ENCODE results near the gene COL6A3.

The COL6A3 gene

DNA sequence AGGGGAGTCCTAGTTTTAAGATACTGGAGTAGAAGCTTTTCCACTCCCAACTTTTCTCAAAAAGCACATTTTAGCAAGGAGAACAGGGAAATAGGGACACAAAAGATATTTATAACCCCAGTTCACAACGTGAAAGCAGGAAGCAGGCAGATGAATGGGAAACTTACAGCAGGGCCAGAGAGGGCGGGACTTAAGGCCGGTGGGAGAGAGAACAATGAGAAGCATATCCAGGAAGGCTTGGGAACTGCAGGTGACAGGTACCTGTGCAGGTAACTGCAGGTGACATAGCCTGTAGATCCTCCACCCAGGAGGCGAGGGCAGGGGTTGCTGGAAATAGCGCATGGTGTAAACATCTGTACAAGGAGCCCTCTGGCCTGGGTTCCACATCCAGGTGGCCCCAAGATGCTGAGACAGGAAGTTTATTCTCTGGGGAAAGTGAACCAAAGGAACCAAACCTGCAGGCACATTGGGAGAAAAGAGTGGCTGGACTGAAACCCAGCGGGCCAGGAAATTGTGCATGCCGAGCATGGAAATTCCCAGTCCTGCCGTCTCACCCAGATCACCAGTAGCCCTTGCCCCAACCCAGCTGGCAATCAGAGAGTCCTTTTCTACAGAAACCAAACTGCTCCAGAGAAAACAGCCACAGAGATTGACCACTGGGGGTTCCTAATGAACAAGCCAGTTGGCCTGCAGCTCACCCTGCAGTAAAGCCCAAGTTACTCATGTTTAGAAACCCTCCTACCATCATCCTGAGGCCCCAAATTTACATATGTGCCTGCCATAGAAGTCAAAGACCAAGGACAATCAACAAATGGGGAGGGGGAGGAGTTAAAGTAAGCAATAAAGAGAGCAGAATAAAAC is 24.3 kb upstream of the COL6A3 start:
- DNase-seq, result no peak

DNA sequence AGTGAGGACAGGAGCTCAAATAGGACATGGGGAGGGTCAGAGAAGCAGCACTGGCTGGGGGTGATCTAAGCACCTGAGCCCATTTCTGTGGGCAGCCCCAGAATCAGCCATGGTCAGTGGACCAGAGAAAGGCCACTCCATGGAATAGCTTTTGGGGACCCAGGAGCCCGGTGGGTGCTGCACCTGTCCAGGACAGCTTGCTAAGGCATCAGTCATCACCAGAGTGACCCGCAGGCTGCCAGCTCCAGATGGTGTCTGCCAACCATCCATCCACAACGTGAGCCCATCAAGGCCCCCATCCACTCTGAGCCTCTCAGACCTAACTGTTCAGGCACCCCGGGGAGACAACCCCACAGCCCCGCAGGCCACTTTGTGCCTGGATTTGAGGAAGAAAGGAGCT is 23.6 kb upstream of the COL6A3 start:
- no peak for DNase-seq

DNA sequence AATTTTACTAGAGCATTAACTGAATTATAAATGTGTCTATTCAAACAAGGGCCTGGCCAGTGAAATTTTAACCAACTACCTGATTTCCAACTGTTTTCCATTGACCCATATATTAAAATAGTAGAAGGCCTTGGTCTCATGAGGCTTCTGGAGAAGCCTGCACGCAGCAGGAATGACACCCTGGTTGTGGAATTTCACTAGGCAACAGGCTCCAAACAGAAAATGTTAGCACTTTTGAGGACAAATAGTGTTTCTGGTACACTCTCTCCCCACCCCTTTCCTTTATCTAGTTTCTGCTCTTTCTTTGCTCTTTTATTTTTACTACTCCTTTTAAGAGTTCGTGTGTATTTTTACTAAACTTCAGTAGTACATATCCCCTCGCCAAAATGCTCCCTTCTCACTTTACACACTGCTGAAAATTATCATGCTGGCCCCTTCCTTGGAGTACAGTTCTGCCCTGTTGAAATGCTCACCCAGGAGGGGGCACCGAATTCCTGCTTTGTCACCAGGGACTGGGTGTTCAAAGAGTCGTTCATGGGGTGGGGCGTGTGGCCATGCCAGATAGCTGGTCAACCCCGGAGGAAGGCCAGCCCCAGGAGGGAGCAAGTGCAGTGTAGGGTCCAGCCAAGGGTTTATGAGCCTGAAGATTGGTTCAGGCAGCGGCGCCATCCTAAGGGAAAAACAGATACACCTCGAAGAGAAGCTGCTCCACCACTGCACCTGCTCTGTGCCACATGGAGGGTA is 22.1 kb upstream of the COL6A3 start:
- no peak for DNase-seq

DNA sequence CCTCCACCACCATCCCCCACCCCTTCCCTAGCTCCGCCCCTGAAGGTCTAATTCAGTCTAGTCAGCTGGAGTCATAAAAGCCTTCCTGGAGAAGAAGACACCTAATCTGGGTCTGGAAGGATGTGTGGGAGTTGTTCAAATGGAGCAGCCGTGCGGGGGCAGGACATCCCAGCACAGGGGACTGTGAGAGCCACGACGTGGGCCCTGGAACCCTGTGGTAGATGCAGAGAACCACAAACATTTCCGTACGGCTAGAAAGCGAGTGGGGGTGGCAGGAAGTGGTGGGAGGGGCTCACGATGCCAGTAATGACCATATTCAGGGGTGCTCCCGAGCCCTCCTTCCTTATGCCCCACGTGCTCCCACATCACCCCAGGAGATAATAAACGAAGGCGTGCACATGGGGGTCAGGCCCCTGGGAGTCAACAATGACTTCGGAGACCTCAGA is 20.9 kb upstream of the COL6A3 start:
- DNase-seq, result no peak

DNA sequence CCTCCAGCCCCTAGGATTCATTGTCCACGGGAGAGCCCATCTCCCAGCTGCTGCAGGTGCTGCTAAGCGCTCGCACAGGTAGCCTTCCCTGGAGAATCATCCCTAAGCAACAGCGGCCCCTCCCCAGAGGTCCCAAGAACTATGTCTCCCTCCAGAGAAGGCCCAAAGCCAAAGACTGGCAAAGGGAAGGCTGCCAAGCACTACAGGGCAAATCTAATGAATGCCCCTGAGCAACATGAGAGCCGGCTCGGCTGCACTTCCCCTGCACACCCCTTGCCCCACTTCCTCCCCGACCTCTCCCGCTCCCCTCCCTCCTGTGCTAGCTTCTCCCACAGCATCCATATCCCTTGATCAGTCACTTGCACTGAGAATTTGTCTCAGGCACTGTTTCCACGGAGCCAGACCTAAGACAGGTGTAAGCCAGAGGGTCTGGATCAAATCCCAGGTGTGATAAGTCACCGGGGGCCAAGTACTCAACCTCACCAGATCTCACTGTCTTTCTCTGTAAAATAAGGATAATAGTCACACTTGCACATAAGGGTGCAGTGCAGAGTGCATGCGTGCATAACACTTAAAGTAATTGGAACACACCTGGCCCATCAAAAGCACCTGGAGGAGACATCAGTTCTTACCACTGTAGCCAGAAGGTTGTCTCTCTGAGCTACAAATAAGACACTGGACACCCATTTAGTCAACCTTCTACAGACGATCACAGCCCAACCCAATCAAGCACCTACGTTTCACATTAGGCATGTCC is 20.1 kb upstream of the COL6A3 start:
- no peak for DNase-seq

DNA sequence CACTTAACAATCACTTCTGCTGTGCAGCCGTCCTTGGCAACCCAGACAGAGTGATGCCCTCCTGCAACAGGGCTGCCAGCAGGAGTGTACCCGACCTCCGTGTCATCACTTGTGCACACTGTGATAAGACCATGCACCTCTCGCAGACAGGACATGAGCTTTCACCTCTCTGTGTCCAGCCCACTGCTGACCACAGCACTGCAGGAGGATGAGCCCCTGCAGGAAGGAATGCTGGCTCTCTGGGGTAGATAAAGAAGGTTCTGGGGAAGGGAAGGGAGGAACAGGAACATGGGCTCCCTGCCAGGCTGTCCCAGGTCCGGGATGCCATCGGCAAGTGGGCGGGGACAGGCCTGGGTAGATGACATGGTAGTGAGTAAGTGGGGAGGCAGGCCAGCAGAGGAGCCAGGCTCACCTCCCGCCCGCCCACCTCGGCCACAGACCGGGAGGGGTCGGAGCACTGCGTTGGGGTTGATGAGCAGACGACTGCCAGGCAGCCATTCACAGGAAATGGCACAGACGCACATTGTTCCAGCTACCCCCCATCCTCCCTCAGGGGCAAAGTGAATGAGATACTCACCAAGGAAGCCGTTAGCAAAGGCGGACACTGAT is 18.6 kb upstream of the COL6A3 start:
- DNase-seq, result no peak

DNA sequence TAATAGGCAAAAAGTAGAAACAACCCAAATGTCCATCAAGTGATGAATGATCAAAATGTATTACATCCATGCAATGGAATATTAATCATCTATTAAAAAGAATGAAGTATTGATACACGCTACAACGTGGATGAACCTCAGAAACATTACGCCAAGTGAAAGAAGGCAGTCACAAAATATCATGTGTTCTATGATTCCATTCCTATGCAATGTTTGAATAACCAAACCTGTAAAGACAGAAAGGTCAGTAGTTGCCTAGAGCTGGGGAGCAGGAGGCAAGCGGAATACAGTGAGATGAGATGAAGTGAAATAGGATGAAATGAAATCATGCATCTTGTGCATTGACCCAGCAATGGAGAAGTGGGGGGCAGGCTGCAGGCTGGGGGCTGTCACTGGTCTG is 17.9 kb upstream of the COL6A3 start:
- DNase-seq, result no peak

DNA sequence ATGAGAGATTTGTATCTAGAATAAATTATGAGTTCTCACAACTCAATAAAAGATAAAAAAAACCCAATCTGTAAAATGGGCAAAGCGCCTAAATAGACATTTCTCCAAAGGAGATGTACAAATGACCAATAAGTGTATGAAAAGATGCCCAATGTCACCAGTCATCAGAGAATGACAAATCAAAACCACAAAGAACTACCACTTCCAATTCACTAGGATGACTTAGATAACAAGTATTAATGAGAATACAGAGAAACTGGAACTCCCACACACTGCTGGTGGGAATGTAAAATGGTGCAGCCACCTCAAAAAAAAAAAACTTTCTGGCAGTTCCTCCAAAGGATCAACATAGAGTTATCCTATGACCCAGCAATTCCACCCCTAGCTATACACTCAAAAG is 17.4 kb upstream of the COL6A3 start:
- DNase-seq, result no peak

DNA sequence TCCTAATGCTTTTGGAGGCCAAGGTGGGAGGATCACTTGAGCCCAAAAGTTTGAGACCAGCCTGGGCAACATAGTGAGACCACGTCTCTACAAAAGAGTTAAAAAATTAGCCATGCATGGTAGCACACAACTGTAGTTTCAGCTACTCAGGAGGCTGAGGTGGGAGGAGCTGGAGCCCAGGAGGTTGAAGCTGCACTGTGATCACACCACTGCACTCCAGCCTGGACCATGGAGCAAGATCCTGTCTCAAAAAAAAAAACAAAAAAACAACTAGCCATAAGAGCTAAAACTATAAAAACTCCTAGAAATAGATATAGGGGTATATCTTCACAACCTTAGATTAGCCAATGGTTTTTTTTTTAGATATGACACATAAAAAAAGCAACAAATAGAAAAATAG is 16.9 kb upstream of the COL6A3 start:
- no peak for DNase-seq

DNA sequence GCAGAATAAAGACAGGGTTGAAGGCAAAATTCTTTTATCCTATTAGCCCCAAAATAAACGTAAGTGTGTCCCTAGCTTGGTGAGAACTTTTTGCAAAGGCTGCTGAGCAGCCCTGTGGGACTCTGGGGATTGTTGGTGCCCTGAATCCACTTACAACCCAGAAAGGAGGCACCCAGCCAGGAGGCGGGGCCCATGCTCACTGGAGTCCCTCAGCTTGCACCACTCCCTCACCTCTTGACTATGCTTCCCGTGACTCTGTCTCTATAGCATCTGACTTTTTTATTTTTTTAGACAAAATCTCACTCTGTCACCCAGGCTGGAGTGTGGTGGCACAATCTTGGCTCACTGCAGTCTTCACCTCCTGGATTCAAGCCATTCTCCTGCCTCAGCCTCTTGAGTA is 15.8 kb upstream of the COL6A3 start:
- DNase-seq, result no peak

DNA sequence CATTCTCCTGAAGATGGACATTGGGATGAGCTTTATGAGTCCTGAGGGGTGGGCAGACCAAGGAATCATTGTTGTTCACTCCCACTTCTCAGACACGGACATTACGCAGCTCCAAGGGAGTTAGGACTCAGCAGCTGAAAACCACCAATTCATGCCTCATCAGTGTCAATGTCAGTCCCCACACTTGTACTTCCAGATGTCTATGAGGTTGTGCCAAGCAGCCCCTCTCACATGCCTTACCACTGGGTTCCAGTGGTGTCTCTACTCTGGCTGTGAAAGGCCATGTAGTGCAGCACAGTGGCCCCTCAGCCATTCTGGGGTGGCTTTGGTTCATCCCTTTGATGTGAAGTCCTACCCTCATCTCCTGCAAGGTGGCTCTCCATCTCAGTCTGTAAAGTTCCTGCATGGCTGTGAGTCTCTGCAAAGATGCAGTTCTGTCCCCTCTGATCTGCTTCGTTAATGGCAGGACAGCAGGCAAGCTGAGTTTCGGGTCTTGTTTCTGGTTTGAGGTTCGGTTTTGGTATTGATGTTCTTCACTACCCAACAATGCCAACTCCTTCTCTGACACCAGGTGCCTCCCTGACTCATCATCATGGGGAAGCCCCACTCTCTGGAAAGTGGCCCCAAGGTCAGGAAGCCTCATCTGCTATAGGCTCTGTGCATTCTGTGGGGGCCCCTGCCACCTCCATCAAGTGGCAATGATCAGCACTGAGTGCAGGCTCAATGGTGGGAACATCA is 14.0 kb upstream of the COL6A3 start:
- DNase-seq, result no peak

DNA sequence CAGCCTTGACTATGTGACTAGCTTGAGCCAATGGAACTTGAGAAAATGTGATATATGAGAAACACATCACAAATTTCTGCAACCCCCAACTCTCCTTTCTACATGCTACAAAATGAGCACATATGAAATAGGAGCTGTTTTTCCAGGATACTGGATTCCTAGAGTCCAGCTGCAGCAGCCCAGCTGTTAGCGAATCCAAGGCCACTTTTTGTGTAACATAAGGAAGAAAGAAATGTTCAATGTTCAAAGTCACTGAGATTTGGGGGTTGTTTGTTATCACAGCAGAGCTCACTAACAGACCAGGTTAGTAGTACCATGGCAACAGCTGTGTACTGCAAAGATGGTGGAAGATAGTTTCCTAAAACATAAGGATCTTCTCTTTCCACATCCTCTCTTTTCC is 12.6 kb upstream of the COL6A3 start:
- DNase-seq, result no peak

DNA sequence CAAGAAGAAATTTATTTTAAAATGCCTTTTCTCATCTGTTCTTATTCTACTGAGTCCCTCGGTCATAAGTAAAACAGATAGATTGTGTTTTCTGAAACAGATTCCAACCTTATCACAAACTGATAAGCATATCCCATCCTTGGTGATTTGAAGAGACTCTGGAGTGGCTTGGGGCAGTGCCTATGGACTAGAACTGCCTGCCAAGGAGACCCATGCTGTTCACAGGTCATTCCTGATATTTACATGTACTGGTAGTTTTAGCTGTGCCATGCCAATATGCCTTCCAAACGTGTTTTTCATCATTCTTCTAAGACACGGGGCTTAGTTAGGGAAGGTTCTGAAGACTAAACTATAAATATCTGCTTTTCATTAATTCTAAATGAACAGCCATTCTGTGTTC is 11.4 kb upstream of the COL6A3 start:
- DNase-seq, result no peak

DNA sequence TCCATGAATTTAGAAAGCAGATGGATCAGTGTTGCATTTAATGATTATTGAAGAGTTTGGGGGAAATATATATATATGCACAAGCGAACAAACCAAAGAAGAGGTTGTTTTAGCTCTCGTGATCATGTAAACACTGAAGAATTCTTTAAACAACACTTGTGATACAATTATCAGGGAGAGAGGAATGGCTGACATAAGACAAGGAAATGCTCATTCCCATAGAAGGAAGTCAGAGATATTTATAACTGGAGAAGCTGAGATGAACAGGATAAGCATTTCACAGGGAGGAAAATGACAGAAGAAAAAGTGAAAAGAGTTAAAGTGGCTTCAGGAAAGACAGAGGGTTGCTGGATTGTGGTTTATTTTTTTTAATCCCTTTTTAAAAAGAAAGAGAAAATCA is 10.6 kb upstream of the COL6A3 start:
- no peak for DNase-seq

DNA sequence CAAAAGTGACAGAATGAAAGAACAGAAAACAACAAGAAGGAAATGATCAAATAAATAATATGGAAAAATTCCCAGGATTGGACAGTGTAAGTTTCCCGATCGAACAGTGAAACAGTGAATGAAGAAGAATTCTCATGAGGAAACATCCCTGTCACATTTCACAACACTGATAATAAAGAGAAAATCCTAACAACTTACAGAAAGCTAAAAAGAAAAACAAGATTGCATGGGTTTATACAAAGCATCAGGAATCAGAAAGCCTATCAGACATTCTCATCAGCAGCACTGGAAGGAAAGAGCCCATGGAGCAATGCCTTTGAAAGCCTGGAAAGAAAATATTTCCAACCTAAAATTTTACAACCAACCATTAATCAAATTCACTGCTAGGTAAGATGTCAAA is 9.9 kb upstream of the COL6A3 start:
- no peak for DNase-seq

DNA sequence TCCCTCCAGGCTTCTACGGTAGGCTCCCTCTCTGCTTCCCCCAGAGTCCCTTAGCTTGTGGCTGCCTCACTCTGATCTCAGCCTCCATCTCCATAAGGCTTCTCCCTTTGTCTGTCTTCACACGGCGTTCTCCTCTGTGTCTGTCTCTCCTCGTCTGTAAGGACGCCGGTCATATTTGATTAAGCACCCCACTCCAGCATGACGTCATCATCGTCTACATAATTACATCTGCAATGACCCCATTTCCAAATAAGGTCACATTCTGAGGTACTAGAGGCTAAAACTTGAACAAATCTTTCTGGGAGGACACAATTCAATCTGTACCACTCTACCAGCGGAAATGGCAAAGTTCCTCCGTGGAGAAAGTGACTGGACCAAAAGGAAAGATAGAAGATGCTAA is 8.3 kb upstream of the COL6A3 start:
- DNase-seq, result no peak

DNA sequence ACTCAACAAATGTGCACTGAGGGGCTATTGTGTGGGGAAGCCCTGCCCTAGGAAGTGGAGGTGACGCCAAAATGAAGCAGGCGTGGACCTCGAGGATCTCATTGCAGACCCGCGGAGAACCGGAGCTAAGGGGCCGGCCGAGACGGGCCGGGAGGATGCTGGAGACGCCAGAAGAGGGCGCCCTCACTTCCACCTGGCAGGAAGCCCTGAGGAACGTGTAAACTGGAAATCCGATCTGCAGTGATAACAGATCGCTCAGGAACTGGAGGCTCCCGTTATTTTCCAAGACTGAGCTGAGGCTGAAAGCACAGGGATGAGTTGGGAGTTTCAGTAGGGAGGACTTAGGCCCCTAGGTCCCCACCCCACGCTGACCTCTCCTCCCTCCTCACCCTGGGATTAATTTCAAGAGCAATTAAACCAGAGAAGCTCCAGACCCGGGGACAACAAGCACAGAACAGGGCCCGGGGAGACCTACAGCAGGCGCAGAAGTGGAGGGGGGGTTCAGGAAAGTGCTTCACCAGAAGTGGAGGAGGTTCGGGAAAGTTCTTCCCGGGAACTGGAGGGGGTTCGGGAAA is 7.7 kb upstream of the COL6A3 start:
- peak; percentile 44 for DNase-seq

DNA sequence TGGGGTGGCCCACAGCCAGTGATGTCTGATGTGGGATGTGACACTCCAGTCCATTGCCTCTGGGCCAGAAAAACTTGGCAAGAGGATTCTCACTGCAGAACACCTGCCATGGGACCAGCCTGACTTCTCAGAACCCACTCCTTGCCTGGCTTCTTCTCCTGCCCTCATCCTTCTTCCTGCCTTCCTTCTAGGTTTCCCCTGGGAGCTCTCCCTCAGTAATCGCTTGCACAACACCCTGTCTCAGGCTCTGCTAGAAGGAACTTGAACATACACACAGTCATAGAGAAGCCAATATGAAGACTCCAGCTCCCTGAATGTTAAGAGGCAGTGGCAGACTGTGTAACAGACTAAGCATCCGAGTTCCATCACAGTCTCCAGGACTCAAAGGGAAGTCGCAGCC is 4.3 kb upstream of the COL6A3 start:
- DNase-seq, result no peak

DNA sequence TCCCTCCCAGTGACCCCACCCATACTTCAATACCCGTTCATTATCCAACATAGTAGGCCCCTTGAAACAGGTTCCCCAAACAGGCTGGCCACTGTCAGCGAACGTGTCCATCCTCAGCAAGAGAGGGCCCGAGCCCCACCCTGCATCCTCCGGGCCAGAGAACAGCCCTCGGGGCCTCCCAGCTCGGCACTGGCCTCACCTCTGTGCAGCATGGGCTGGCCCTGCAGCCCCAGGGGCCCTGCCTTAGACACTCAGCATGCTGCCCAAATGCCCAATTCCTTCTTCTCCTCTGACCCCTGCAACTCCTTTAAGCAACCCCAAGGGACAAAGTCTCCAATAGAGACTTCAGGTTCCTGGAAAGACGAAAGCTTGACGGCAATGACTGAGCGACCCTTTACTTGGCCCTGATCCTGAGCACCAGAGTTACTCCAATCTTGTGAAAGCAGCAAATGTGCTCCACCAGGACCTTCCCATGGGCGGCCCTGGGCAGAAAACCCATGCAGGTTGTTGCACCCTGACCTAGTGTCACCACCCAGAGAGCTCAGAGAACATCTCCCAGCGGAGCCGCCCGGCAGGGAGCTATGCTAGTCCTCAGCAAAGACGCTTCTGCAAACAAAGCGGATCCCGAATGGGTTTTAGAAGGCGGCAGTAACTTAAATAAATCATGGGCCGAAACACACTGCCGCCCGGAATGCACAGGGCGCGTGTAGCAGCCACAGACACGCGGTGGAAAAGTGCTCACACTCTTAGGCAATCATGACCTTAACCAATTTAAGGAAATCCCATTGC is 782 bp downstream of the COL6A3 start:
- DNase-seq, result no peak

DNA sequence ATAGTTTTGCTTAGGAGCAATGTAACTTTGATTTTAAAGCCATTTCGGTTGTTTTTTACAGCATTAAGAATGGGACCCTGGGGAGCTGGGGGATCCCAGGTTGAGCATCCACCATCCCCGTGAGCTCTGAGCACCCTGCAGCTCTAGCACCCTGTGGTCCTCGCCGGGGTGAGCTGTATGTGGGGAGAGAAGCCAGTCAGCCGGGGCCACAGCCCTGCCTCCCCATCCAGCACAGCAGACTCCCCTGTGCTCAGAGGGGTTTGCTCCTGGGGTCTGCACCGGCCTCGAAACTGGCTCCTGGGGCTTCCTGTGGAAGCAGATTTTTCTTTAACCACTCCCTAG is 1.3 kb downstream of the COL6A3 start:
- no peak for DNase-seq

DNA sequence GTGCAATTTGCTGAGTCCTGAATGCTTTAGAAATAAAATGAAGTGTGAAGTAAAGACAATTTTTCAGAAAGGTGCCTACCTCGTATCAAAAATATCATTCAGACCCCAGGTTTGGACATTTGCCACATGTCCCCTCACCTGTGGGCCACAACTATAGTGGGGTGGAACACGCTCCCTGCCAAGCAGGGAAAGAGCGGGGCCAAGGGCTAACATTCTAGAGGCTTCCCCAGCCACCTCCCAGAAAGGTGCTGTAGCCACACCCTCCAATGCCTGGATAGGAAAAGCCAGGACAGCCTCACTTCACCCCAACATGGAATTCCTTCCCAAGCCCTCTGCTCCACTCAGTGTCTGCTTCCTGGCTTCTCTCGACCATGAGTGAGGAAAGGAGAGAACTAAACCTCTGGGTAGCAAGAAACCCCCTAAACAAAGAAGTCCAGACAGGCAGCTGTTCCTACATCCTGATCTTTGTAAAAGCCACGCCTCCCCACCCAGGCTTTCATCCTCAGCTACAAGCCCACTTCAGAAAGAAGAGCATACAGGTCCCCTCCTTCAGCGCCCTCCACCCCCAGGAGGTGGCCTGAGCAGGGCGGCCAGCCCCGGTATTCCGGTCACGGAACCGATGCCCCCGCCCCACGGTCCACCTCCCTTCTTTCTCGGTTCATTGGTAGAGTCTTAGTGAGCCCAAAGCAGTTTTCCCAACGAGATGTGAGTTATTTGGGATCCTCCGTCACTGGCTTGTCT is 2.1 kb downstream of the COL6A3 start:
- DNase-seq, result no peak
